Measurements from ENCODE around the gene SGCD. TPM values are rescaled to one million over a fixed set of nuclear protein-coding genes. Genes with fewer than 3 reads are reported as not detected.

The SGCD gene
- total RNA-seq, 1 experiment from 2014 or later = 5.8 TPM

- no peak overlapping the region for H3K4me3 ChIP-seq
- no peaks in the 10 kb centered on the region for H3K27me3 ChIP-seq
- H3K4me1 ChIP-seq = no peaks in the 10 kb centered on the region
- DNase-seq = no peak
- H3K36me3 ChIP-seq = no peaks in the 10 kb centered on the region
- no peak overlapping the region for H3K27ac ChIP-seq
- H3K9me3 ChIP-seq (replicated peaks) = no peaks in the 10 kb centered on the region
Observed at GRCh38 chr5:156716591-156717380, 389.8 kb downstream of the SGCD start.

GRCh38 chr5:156718985-156719384 lies 392.0 kb downstream of the SGCD start:
- Histone ChIP-seq H3K27ac (no peak overlapping the region), H3K4me1 (no peaks in the 10 kb centered on the region), H3K27me3 (no peaks in the 10 kb centered on the region), H3K4me3 (no peak overlapping the region), H3K9me3 (replicated peaks) (no peaks in the 10 kb centered on the region), H3K36me3 (no peaks in the 10 kb centered on the region)
- DNase-seq = no peak

GRCh38 chr5:156722358-156722757 lies 395.4 kb downstream of the SGCD start:
- H3K9me3 ChIP-seq (replicated peaks) = no peaks in the 10 kb centered on the region
- no peaks in the 10 kb centered on the region for H3K27me3 ChIP-seq
- no peak for DNase-seq
- no peaks in the 10 kb centered on the region for H3K36me3 ChIP-seq
- no peak overlapping the region for H3K4me3 ChIP-seq
- H3K4me1 ChIP-seq = no peaks in the 10 kb centered on the region
- H3K27ac ChIP-seq = no peak overlapping the region

- H3K27me3 ChIP-seq = no peaks in the 10 kb centered on the region
Observed at GRCh38 chr5:156735477-156735876, 408.5 kb downstream of the SGCD start.

GRCh38 chr5:156741516-156741915 lies 414.6 kb downstream of the SGCD start:
- Histone ChIP-seq H3K27ac (no peak overlapping the region), H3K4me3 (no peak overlapping the region), H3K4me1 (no peaks in the 10 kb centered on the region), H3K27me3 (no peaks in the 10 kb centered on the region), H3K9me3 (replicated peaks) (no peaks in the 10 kb centered on the region), H3K36me3 (no peaks in the 10 kb centered on the region)
- no peak for DNase-seq

More at GRCh38 chr5:156735477-156735876, 408.5 kb downstream of the SGCD start:
- Histone ChIP-seq H3K4me3 (no peak overlapping the region), H3K36me3 (no peaks in the 10 kb centered on the region), H3K9me3 (replicated peaks) (no peaks in the 10 kb centered on the region), H3K27ac (no peak overlapping the region), H3K4me1 (no peaks in the 10 kb centered on the region)
- DNase-seq = no peak

GRCh38 chr5:156753846-156754245 lies 426.9 kb downstream of the SGCD start:
- Histone ChIP-seq H3K27me3 (no peaks in the 10 kb centered on the region), H3K4me3 (no peak overlapping the region), H3K36me3 (no peaks in the 10 kb centered on the region), H3K27ac (no peak overlapping the region), H3K4me1 (no peaks in the 10 kb centered on the region), H3K9me3 (replicated peaks) (no peaks in the 10 kb centered on the region)
- no peak for DNase-seq

GRCh38 chr5:156755421-156756087 lies 428.6 kb downstream of the SGCD start:
- H3K4me3 ChIP-seq = no peak overlapping the region
- DNase-seq = no peak
- H3K36me3 ChIP-seq = no peaks in the 10 kb centered on the region

GRCh38 chr5:156758011-156758791 lies 431.2 kb downstream of the SGCD start:
- H3K27ac ChIP-seq = no peak overlapping the region
- H3K27me3 ChIP-seq = no peaks in the 10 kb centered on the region
- DNase-seq = no peak
- H3K9me3 ChIP-seq (replicated peaks) = no peaks in the 10 kb centered on the region
- H3K36me3 ChIP-seq = no peaks in the 10 kb centered on the region
- no peak overlapping the region for H3K4me3 ChIP-seq
- H3K4me1 ChIP-seq = no peaks in the 10 kb centered on the region

More at GRCh38 chr5:156755421-156756087, 428.6 kb downstream of the SGCD start:
- H3K27me3 ChIP-seq = no peaks in the 10 kb centered on the region
- H3K4me1 ChIP-seq = no peaks in the 10 kb centered on the region
- no peak overlapping the region for H3K27ac ChIP-seq
- no peaks in the 10 kb centered on the region for H3K9me3 ChIP-seq (replicated peaks)

- no peaks in the 10 kb centered on the region for H3K36me3 ChIP-seq
- no peak overlapping the region for H3K4me3 ChIP-seq
- H3K9me3 ChIP-seq (replicated peaks) = no peaks in the 10 kb centered on the region
- H3K27me3 ChIP-seq = no peaks in the 10 kb centered on the region
- no peaks in the 10 kb centered on the region for H3K4me1 ChIP-seq
- no peak overlapping the region for H3K27ac ChIP-seq
- DNase-seq = no peak
Observed at GRCh38 chr5:156759156-156759555, 432.2 kb downstream of the SGCD start.

- Histone ChIP-seq H3K4me3 (no peak overlapping the region), H3K27me3 (no peaks in the 10 kb centered on the region), H3K27ac (no peak overlapping the region), H3K9me3 (replicated peaks) (no peaks in the 10 kb centered on the region), H3K36me3 (no peaks in the 10 kb centered on the region), H3K4me1 (no peaks in the 10 kb centered on the region)
- DNase-seq = no peak
Observed at GRCh38 chr5:156762771-156763170, 435.8 kb downstream of the SGCD start.

- Histone ChIP-seq H3K4me3 (no peak overlapping the region), H3K9me3 (replicated peaks) (no peaks in the 10 kb centered on the region), H3K36me3 (no peaks in the 10 kb centered on the region), H3K27ac (no peak overlapping the region), H3K4me1 (no peaks in the 10 kb centered on the region), H3K27me3 (no peaks in the 10 kb centered on the region)
- no peak for DNase-seq
Observed at GRCh38 chr5:156764176-156764971, 437.4 kb downstream of the SGCD start.

- Histone ChIP-seq H3K4me1 (no peaks in the 10 kb centered on the region), H3K9me3 (replicated peaks) (no peaks in the 10 kb centered on the region), H3K27ac (no peak overlapping the region), H3K36me3 (no peaks in the 10 kb centered on the region), H3K27me3 (no peaks in the 10 kb centered on the region), H3K4me3 (no peak overlapping the region)
- no peak for DNase-seq
Observed at GRCh38 chr5:156774273-156774672, 447.3 kb downstream of the SGCD start.

GRCh38 chr5:156778139-156778706 lies 451.3 kb downstream of the SGCD start:
- Histone ChIP-seq H3K27me3 (no peaks in the 10 kb centered on the region), H3K36me3 (no peaks in the 10 kb centered on the region), H3K27ac (no peak overlapping the region), H3K9me3 (replicated peaks) (no peaks in the 10 kb centered on the region), H3K4me1 (no peaks in the 10 kb centered on the region), H3K4me3 (no peak overlapping the region)
- DNase-seq = no peak

GRCh38 chr5:156778752-156779151 lies 451.8 kb downstream of the SGCD start:
- DNase-seq = no peak
- Histone ChIP-seq H3K9me3 (replicated peaks) (no peaks in the 10 kb centered on the region), H3K27me3 (no peaks in the 10 kb centered on the region), H3K36me3 (no peaks in the 10 kb centered on the region), H3K4me1 (no peaks in the 10 kb centered on the region), H3K4me3 (no peak overlapping the region), H3K27ac (no peak overlapping the region)
